HepG2 (cell line): ENCODE measurements around the gene TEX14. TPM values are rescaled to one million over a fixed set of nuclear protein-coding genes. Genes with fewer than 3 reads are reported as not detected.

Experiments used
- ATAC-seq: fragments of 200-7000 bp; cut with Tn5 transposase; 3 replicates; pipeline ENCODE4 v1.9.1; 2020; ENCODE audit warnings: mild to moderate bottlenecking, moderate library complexity
- BruUV-seq: library from RNA; stranded (reverse); fragments of 400-500 nt; replicated peaks from 2 replicates; lab custom pipeline; 2021; lab: Mats Ljungman, UMichigan
- CTCF ChIA-PET: fragments of 300-600 bp; formaldehyde crosslinking; extraction: SDS; loops from one replicate; lab custom pipeline; 2021; ENCODE audit warnings: low total read pairs, inconsistent platforms, low intra/inter-chr PET ratio; lab: Yijun Ruan, JAX
- POLR2A ChIA-PET: fragments of 350-600 bp; sonication (Branson Sonifier 250); formaldehyde crosslinking; loops from one replicate; lab custom pipeline; 2020; ENCODE audit warnings: antibody characterized with exemption, inconsistent platforms; lab: Yijun Ruan, JAX
- DNase-seq: peaks from one replicate; pipeline ENCODE4 v3.0.0-alpha.2; 2015; ENCODE audit warnings: low spot score
- FAIRE-seq: peaks from 3 replicates; lab custom pipeline; 2011; peaks lifted over from hg19 to GRCh38; lab: Jason Lieb, UNC
- H2AFZ ChIP-seq: one replicate; pipeline ENCODE4 v1.6.1; 2011; ENCODE audit warnings: low read length, inconsistent platforms
- H3K27ac ChIP-seq: fragments of 300-600 bp; 3 replicates; pipeline ENCODE4 v1.8.0; 2011; ENCODE audit warnings: mixed run types, mild to moderate bottlenecking, mixed read lengths, low read length, inconsistent platforms; ENCODE audit not compliant: insufficient read depth; ENCODE audit errors: extremely low read length
- H3K27me3 ChIP-seq, 2 experiments: fragments of 200-600 bp in 1 of 2; 2 replicates in 1 of 2; 3 replicates in 1 of 2; pipeline versions ENCODE4 v1.6.0 to v1.8.0; 2011; ENCODE audit warnings: low read length in 2 of 2, mild to moderate bottlenecking in 2 of 2, moderate library complexity in 2 of 2, inconsistent platforms in 1 of 2; ENCODE audit not compliant: insufficient read depth in 2 of 2, control insufficient read depth in 1 of 2
- H3K36me3 ChIP-seq, 2 experiments: fragments of 200-600 bp in 1 of 2; replicated peaks in 1 of 2; 2 replicates in 1 of 2; 3 replicates in 1 of 2; pipeline versions ENCODE4 v1.5.1 to v1.8.0; 2011; ENCODE audit warnings: low read length in 2 of 2, inconsistent platforms in 1 of 2; ENCODE audit not compliant: insufficient read depth in 2 of 2, control insufficient read depth in 1 of 2
- H3K4me1 ChIP-seq: 2 replicates; pipeline ENCODE4 v1.5.1; 2012; ENCODE audit warnings: low read length, inconsistent platforms; ENCODE audit not compliant: insufficient read depth
- H3K4me2 ChIP-seq: 2 replicates; pipeline ENCODE4 v1.6.0; 2011; ENCODE audit warnings: low read depth, low read length, inconsistent platforms
- H3K4me3 ChIP-seq, 3 experiments: fragments of 200-600 bp in 1 of 3; sonication (generic), shearing (Covaris generic) in 1 of 3; replicated peaks in 1 of 3; 2 replicates each; pipeline ENCODE4 v1.5.1; 2011 to 2016; ENCODE audit warnings: low read length in 3 of 3, inconsistent platforms in 2 of 3, low read depth in 2 of 3, mild to moderate bottlenecking in 2 of 3, control low read depth in 1 of 3, mixed read lengths in 1 of 3; ENCODE audit not compliant: insufficient read depth in 1 of 3
- H3K79me2 ChIP-seq: one replicate; pipeline ENCODE4 v1.6.1; 2011; ENCODE audit warnings: low read length, inconsistent platforms; ENCODE audit not compliant: insufficient read depth
- H3K9ac ChIP-seq: 2 replicates; pipeline ENCODE4 v1.6.0; 2011; ENCODE audit warnings: mild to moderate bottlenecking, low read depth, low read length, inconsistent platforms; ENCODE audit not compliant: insufficient read depth
- H3K9me3 ChIP-seq: 2 replicates; pipeline ENCODE4 v1.5.1; 2012; ENCODE audit warnings: mild to moderate bottlenecking, low read length
- H4K20me1 ChIP-seq: 2 replicates; pipeline ENCODE4 v1.6.0; 2011; ENCODE audit warnings: inconsistent platforms, mild to moderate bottlenecking, low read length, moderate library complexity; ENCODE audit not compliant: insufficient read depth
- E2F5 ChIP-seq: sonication (generic); formaldehyde crosslinking; conservative IDR thresholded peaks from 2 replicates; pipeline ENCODE4 v1.4.0; 2020; ENCODE audit warnings: missing genetic modification reagents
- KDM1A ChIP-seq: IDR thresholded peaks from 2 replicates; pipeline ENCODE4 v1.6.1; 2016; ENCODE audit warnings: missing compliant biosample characterization
- NBN ChIP-seq: fragments of 450-650 bp; conservative IDR thresholded peaks from 2 replicates; pipeline ENCODE4 v1.6.1; 2017
- ZBTB7A ChIP-seq: sonication (generic); formaldehyde crosslinking; IDR thresholded peaks from 2 replicates; pipeline ENCODE4 v1.8.0; 2022; ENCODE audit warnings: mild to moderate bottlenecking, missing genetic modification reagents
- ZNF280B ChIP-seq: sonication (generic); formaldehyde crosslinking; IDR thresholded peaks from 2 replicates; pipeline ENCODE4 v1.5.0; 2020; ENCODE audit warnings: missing genetic modification reagents, mild to moderate bottlenecking, borderline replicate concordance
- ZNF891 ChIP-seq: sonication (generic); formaldehyde crosslinking; IDR thresholded peaks from 2 replicates; pipeline ENCODE4 v1.5.0; 2020; ENCODE audit warnings: mild to moderate bottlenecking, missing genetic modification reagents
- WGBS: methylation state at CpG from one replicate; pipeline ENCODE4 v1.1.6; 2017; ENCODE audit warnings: low lambda C conversion rate; 5-methylcytosine and 5-hydroxymethylcytosine counted together
- in situ Hi-C: cut with HindIII; loops from 2 replicates; pipeline ENCODE4 v1.10.0; 2017; ENCODE audit warnings: low pct_unique_long_range_greater_than_20kb; ENCODE audit not compliant: extremely low pct_ligation_motif_present
- intact Hi-C: fragments of 100-400 bp; cut with micrococcal nuclease; formaldehyde crosslinking; loops from one replicate; pipeline ENCODE4 v1.10.0; 2022; ENCODE audit not compliant: unreplicated experiment
- polyA plus RNA-seq, 8 experiments: library from polyadenylated mRNA; depleted of rRNA in 3 of 8; stranded (reverse) in 7 of 8; unstranded in 1 of 8; fragments of >200 nt; fragmentation: Illumina TruSeq in 4 of 8; extraction: Trizol in 4 of 8; gene quantifications; 2 replicates each; pipeline versions ENCODE4 v1.2.1 to v1.2.3, GENCODE V29; 2011 to 2016; ENCODE audit warnings: low read depth in 4 of 8, missing spikeins in 1 of 8, mixed read lengths in 1 of 8; ENCODE audit not compliant: insufficient read depth in 1 of 8
- total RNA-seq, 5 experiments: library from RNA; depleted of rRNA; stranded (reverse); fragments of >200 nt; fragmentation: Illumina TruSeq; extraction: Trizol; gene quantifications; 2 replicates each; pipeline ENCODE4 v1.2.3, GENCODE V29; 2016; ENCODE audit warnings: low read depth in 1 of 5
- TF ChIP-seq, protein P1 (sequence below): sonication (generic); formaldehyde crosslinking; IDR thresholded peaks from 2 replicates; pipeline ENCODE4 v1.9.0; 2022; ENCODE audit warnings: missing genetic modification reagents, mild to moderate bottlenecking, borderline replicate concordance

TEX14 gene
- total and polyA plus RNA-seq, 2 of the 13 experiments (the other 11 are each of a cell fraction or from before 2014, with no cell fraction given) = 0.04 to 0.07 TPM

DNA sequence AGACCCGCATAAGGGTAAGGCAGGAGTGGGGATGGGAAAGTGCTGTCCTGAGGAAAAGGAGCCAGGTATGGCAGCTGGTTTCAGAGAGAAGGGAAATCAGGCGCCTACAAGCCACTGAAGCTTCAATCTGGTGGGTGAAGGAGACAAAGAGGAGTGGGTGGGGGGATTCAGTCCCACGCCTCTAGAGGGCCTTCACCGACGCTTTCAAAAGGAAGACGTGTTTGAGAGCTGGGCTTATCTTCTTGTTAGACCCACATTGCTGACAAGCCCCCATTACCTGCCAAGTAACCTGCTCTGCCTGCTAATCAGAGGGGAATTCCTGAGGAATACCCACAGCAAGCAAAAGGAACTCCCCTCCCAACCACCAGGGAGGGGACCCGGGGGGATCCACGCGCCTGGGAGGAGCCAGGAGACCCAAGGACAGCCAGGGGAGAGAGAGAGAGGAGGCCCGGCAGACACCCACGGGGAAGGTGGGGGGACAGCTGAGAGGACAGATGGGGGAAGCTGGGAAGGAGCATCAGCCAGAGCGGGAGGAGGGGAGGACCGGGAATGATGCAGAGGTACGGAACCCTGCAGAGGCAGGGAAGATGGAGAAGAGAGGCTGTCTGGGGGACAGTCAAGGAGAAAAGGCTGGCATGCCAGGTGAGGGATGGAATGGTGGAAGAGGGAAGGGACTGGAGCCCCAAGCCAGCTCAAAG is 178.4 kb downstream of the TEX14 start:
- Histone ChIP-seq H3K4me2 (peak overlapping the region; percentile 93), H2AFZ (no peak overlapping the region), H3K27ac (peak overlapping the region; percentile 51), H3K36me3 (peaks cover 18 to 48% of the 10 kb centered on the region in 2 experiments), H4K20me1 (no peaks in the 10 kb centered on the region; the same call in 1 of the 2 replicates), H3K4me3 (peak overlapping the region; percentile 80 to 89 (median 84)), H3K4me1 (peaks cover 50% of the 10 kb centered on the region), H3K27me3 (no peaks in the 10 kb centered on the region; a peak in 1 of 5 replicates), H3K79me2 (peaks cover 30% of the 10 kb centered on the region), H3K9me3 (no peaks in the 10 kb centered on the region), H3K9ac (peak overlapping the region; percentile 80)
- intact Hi-C loops = no loop called here
- BruUV-seq = no TSS peak
- DNase-seq = no peak
- in situ Hi-C loops = no loop called here
- FAIRE-seq = no peak
- TF ChIP-seq, protein P1, sequence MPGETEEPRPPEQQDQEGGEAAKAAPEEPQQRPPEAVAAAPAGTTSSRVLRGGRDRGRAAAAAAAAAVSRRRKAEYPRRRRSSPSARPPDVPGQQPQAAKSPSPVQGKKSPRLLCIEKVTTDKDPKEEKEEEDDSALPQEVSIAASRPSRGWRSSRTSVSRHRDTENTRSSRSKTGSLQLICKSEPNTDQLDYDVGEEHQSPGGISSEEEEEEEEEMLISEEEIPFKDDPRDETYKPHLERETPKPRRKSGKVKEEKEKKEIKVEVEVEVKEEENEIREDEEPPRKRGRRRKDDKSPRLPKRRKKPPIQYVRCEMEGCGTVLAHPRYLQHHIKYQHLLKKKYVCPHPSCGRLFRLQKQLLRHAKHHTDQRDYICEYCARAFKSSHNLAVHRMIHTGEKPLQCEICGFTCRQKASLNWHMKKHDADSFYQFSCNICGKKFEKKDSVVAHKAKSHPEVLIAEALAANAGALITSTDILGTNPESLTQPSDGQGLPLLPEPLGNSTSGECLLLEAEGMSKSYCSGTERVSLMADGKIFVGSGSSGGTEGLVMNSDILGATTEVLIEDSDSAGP (CRISPR knock-in tag) = 0 out of 2 replicates have a peak, but pooled peaks have one; percentile 0
- 0 out of 2 replicates have a peak, but pooled peaks have one; percentile 21 for TF ChIP-seq ZNF891
- no peak for TF ChIP-seq KDM1A (CRISPR knock-in tag)
- 0 out of 2 replicates have a peak, but pooled peaks have one; percentile 6 for TF ChIP-seq E2F5 (CRISPR knock-in tag)
- TF ChIP-seq ZNF280B = 0 out of 2 replicates have a peak, but pooled peaks have one; percentile 47
- TF ChIP-seq ZBTB7A (CRISPR knock-in tag) = 0 out of 2 replicates have a peak, but pooled peaks have one; percentile 12
- no peak for TF ChIP-seq NBN
- ATAC-seq = no peak
- WGBS = 74% methylated on average over 14 of the region's 14 CpGs
- ChIA-PET POLR2A (interaction anchor here (1.2 to 3.5 kb wide), 3 partner anchors 11 to 118 kb away, joined by 3 to 34 read pairs (median 11); no protein-coding TSS in a partner anchor), CTCF (no interaction called here)
